ENCODE results near the gene NCOR1. TPM values are rescaled to one million over a fixed set of nuclear protein-coding genes. Genes with fewer than 3 reads are reported as not detected.

NCOR1 gene
- total and polyA plus RNA-seq, 2 of the 8 experiments (the other 6 are each of a cell fraction or from before 2014, with no cell fraction given) = 65.4 to 142 TPM

DNA sequence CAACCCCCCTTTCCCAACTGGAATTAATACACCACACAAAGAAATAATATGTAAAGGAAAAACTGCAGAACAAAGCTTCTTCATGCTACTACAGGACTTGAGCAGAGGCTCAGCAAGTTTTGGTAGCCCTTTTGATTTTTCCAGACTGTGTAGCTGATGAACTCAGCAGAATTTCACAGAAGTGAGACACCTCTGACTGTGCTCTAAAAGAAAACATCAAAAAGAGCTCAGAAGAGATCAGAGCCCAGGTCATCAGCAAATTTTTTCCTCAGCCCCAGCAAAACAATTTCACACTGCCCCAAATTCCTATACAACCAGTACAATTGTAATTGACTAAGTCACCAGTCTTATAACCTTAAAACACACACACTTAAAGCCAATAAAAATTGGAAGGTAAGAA is 177.7 kb downstream of the NCOR1 start:
- DNase-seq (ENCODE audit: low read depth in 1 of 2, low spot score in 2 of 2) (no peak), FAIRE-seq (no peak)
- Histone ChIP-seq H3K27me3 (replicated peaks in 1 of 4; ENCODE audit: control insufficient read depth in 3 of 4, extremely low read depth in 1 of 4, insufficient read depth in 3 of 4, low read length in 3 of 4) (no peaks in the 10 kb centered on the region), H3K4me3 (ENCODE audit: extremely low read depth in 1 of 4, insufficient read depth in 2 of 4, low read depth in 3 of 4, low read length in 4 of 4) (no peak overlapping the region), H4K20me1 (replicated peaks in 1 of 2; ENCODE audit: control insufficient read depth in 1 of 2, insufficient read depth in 2 of 2, low read length in 2 of 2) (no peaks in the 10 kb centered on the region), H3K9ac (replicated peaks in 1 of 4; ENCODE audit: extremely low read depth in 1 of 4, low read depth in 3 of 4, low read length in 3 of 4) (no peak overlapping the region), H2BK5ac (ENCODE audit: low read depth, low read length) (no peak overlapping the region), H3K79me1 (ENCODE audit: low read depth, low read length) (no peaks in the 10 kb centered on the region), H3K23me2 (ENCODE audit: low read depth, low read length) (no peaks in the 10 kb centered on the region), H2BK20ac (ENCODE audit: low read length) (no peak overlapping the region), H4K5ac (ENCODE audit: insufficient read length, low read depth, low read length) (no peak overlapping the region), H2AK5ac (ENCODE audit: low read depth, low read length) (no peak overlapping the region), H3K79me2 (ENCODE audit: control insufficient read depth in 1 of 2, insufficient read depth in 2 of 2, low read length in 2 of 2) (no peaks in the 10 kb centered on the region), H3K27ac (ENCODE audit: low read depth, low read length) (no peak overlapping the region), H3K14ac (ENCODE audit: insufficient read length) (no peak overlapping the region), H2BK120ac (replicated peaks; ENCODE audit: low read depth, low read length) (no peak overlapping the region), H3K56ac (replicated peaks; ENCODE audit: insufficient read length, low read depth, low read length) (no peak overlapping the region), H3K4me2 (ENCODE audit: insufficient read depth in 1 of 2, low read depth in 2 of 2, low read length in 2 of 2) (no peak overlapping the region), H2BK12ac (ENCODE audit: low read depth, low read length) (no peak overlapping the region), H4K91ac (replicated peaks; ENCODE audit: insufficient read length, low read length) (no peak overlapping the region), H2BK15ac (ENCODE audit: low read length) (no peak overlapping the region), H3K4me1 (replicated peaks in 1 of 4; ENCODE audit: control insufficient read depth in 3 of 4, insufficient read depth in 4 of 4, low read length in 3 of 4) (no peaks in the 10 kb centered on the region), H3K9me3 (ENCODE audit: insufficient read depth in 2 of 2, low read depth in 1 of 2, low read length in 1 of 2) (no peaks in the 10 kb centered on the region), H4K8ac (ENCODE audit: extremely low read depth, insufficient read depth, low read length) (no peak overlapping the region), H3K23ac (ENCODE audit: insufficient read length) (no peak overlapping the region), H3K36me3 (ENCODE audit: control insufficient read depth in 2 of 4, insufficient read depth in 4 of 4, low read length in 3 of 4) (peaks cover 13 to 72% (median 39%) of the 10 kb centered on the region in 4 experiments), H3K18ac (ENCODE audit: extremely low read depth, low read length) (no peak overlapping the region), H2AFZ (ENCODE audit: low read length) (no peak overlapping the region), H3K4ac (replicated peaks; ENCODE audit: insufficient read length, low read depth, low read length) (no peak overlapping the region)
- TF ChIP-seq POU5F1 (IDR thresholded peaks at IDR 0.05; ENCODE audit: low read depth, low read length) (no peak), FOSL1 (IDR thresholded peaks at IDR 0.05; ENCODE audit: insufficient read depth, low read depth, low read length) (no peak), EP300 (IDR thresholded peaks at IDR 0.05; ENCODE audit: borderline replicate concordance in 1 of 2, low read depth in 2 of 2, low read length in 2 of 2) (no peak), POLR2A (IDR thresholded peaks at IDR 0.05; ENCODE audit: control extremely low read depth in 1 of 2, low read depth in 2 of 2, low read length in 2 of 2) (no peak), HDAC2 (IDR thresholded peaks at IDR 0.05; ENCODE audit: borderline replicate concordance in 1 of 2, low read depth in 2 of 2, low read length in 2 of 2) (no peak), RFX5 (IDR thresholded peaks at IDR 0.05; ENCODE audit: borderline replicate concordance, low read depth, low read length) (no peak), ATF2 (IDR thresholded peaks at IDR 0.05; ENCODE audit: low read length) (no peak), KDM5A (IDR thresholded peaks at IDR 0.05; ENCODE audit: low read length) (no peak), NRF1 (IDR thresholded peaks at IDR 0.05; ENCODE audit: low read depth, low read length) (no peak), RNF2 (IDR thresholded peaks at IDR 0.05; ENCODE audit: borderline replicate concordance, low read depth, low read length, missing control alignments, poor library complexity, severe bottlenecking) (no peak), YY1 (IDR thresholded peaks at IDR 0.05; ENCODE audit: low read depth, low read length) (no peak)
- ChIA-PET POLR2A (ENCODE audit: partially characterized antibody) (interaction anchor here (0.8 to 1.7 kb wide), 2 partner anchors 9 to 29 kb away, joined by 3 to 6 read pairs; no protein-coding TSS in a partner anchor), CTCF (ENCODE audit: partially characterized antibody) (interaction anchor here (0.6 kb wide), 1 partner anchor 1210 kb away, joined by 3 read pairs; no protein-coding TSS in a partner anchor)
